Measurements from ENCODE around the gene SELENOV. TPM values are rescaled to one million over a fixed set of nuclear protein-coding genes. Genes with fewer than 3 reads are reported as not detected.
A peak's percentile ranks its signal among the peaks of the same experiment; 100 is the strongest.

SELENOV gene
- total RNA-seq, 1 donor from 2014 or later = not detected

- DNase-seq (ENCODE audit: low read depth) = no peak
These were observed 5.9 kb downstream of the SELENOV start for GRCh38 chr19:39520541-39521484.

GRCh38 chr19:39524495-39524894 is 9.6 kb downstream of the SELENOV start:
- DNase-seq (ENCODE audit: low read depth) = no peak

- no peak for DNase-seq (ENCODE audit: low read depth)
These were observed 10.3 kb downstream of the SELENOV start for GRCh38 chr19:39525205-39525604.

GRCh38 chr19:39531834-39532232 is 16.9 kb downstream of the SELENOV start:
- DNase-seq (ENCODE audit: low read depth) = no peak

GRCh38 chr19:39532233-39533002 is 17.5 kb downstream of the SELENOV start, which contains the start of gene EID2B:
TSS of gene EID2B (minus strand) at chr19:39532852. CDS start at chr19:39532802, 50 bp downstream.
- DNase-seq (ENCODE audit: low read depth) = peak; percentile 88

- no peak for DNase-seq (ENCODE audit: low read depth)
These were observed 18.1 kb downstream of the SELENOV start for GRCh38 chr19:39533003-39533512.

GRCh38 chr19:39533791-39534190 is 18.9 kb downstream of the SELENOV start:
- no peak for DNase-seq (ENCODE audit: low read depth)

GRCh38 chr19:39539165-39539517 is 24.2 kb downstream of the SELENOV start:
- DNase-seq (ENCODE audit: low read depth) = peak; percentile 60

GRCh38 chr19:39539518-39540332 is 24.8 kb downstream of the SELENOV start, which contains the start of gene EID2:
TSS of gene EID2 (minus strand) at chr19:39540161. CDS start at chr19:39540079, 82 bp downstream.
- peak; percentile 81 for DNase-seq (ENCODE audit: low read depth)

- DNase-seq (ENCODE audit: low read depth) = no peak
These were observed 25.4 kb downstream of the SELENOV start for GRCh38 chr19:39540333-39540673.

GRCh38 chr19:39542206-39542605 is 27.3 kb downstream of the SELENOV start:
- DNase-seq (ENCODE audit: low read depth) = no peak

GRCh38 chr19:39543477-39543857 is 28.5 kb downstream of the SELENOV start:
- DNase-seq (ENCODE audit: low read depth) = no peak

- DNase-seq (ENCODE audit: low read depth) = peak; percentile 68
These were observed 29.4 kb downstream of the SELENOV start for GRCh38 chr19:39544226-39544903.

GRCh38 chr19:39544911-39545310 is 30.0 kb downstream of the SELENOV start:
- no peak for DNase-seq (ENCODE audit: low read depth)

GRCh38 chr19:39546599-39546998 is 31.7 kb downstream of the SELENOV start:
- no peak for DNase-seq (ENCODE audit: low read depth)

GRCh38 chr19:39550197-39550596 is 35.3 kb downstream of the SELENOV start:
- DNase-seq (ENCODE audit: low read depth) = no peak

- no peak for DNase-seq (ENCODE audit: low read depth)
These were observed 38.2 kb downstream of the SELENOV start for GRCh38 chr19:39553082-39553652.

- DNase-seq (ENCODE audit: low read depth) = no peak
These were observed 39.9 kb downstream of the SELENOV start for GRCh38 chr19:39554701-39555311.

GRCh38 chr19:39555883-39556282 is 40.9 kb downstream of the SELENOV start:
- DNase-seq (ENCODE audit: low read depth) = no peak

Measured in renal cortical epithelial cell (primary cell).